CD4-positive, alpha-beta T cell treated with Interferon alpha-2 for 1 hour (primary cell): Measurements from ENCODE around the gene TOX2.
A peak's percentile ranks its signal among the peaks of the same experiment; 100 is the strongest.
"Not testable (repeated sequence)": the region's sequence is repeated elsewhere in the genome, so short reads cannot be mapped to it uniquely, and the experiment has no call there.

Experiments
- DNase-seq, 2 donors: peaks; one replicate each; pipeline ENCODE4 v3.0.0-alpha.2; 2020 to 2022

TOX2 gene

DNA sequence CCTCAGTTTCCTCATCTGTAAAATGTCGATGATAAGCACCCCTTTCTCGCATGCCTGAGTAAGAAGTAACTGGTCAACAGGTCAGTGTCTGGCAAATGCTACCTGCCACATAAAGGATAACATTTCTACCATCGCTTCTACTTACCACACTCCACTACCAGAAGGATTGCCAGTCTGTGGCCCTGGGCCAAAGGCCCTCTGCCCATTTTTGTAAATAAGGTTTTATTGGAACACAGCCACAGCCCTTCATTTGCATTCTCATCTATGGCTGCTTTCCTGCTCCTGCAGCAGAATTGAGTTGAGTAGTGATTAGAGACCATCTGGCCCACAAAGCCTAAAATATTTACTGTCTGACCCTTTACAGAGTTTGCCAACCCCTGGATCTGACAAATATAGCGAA lies 121.8 kb downstream of the TOX2 start:
- no peak for DNase-seq

DNA sequence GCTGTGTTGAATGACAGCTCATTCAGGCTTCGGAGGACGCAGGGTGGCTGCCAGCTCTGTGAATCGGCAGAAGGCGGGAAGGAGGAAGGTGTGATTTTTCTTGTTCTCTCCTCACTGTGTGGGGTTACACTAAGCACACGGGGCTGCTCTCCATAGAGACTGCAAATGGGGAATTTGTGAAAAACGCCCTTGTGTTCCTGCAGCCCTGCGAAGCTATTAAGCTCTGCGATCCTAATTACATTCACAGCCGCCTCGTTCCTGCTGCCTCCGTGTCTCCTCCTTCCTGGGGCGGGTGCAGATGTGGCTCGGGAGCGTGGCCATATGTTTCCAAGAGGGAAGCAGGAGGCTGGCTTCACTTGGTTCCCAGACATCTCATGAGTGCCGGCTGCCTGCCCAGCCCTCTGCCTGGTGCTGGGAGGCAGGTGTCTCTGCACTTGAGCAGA lies 124.0 kb downstream of the TOX2 start:
- no peak for DNase-seq

DNA sequence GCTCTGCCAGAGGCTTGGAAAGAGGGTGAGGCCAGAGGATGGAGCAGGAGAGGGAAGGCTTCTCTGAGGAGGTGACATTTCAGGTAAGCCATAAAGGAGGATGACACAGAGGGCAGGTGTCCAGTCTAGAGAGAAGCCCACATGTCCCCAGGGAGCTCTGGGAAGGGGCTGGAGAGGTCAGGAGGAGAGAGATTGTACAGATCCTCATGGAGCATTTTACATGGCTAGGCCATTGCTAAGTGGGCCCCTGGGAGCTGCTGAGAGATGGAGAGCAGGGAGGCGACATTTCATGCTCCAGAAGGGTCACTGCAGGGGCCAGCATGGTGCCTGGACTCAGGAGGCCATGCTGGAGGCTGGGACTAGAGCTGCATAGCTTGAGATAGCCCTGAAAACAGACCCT lies 124.5 kb downstream of the TOX2 start:
- no peak for DNase-seq

- DNase-seq = no peak
Observed at GRCh38 chr20:44039741-44040140, 125.1 kb downstream of the TOX2 start.

GRCh38 chr20:44040202-44040915 lies 125.7 kb downstream of the TOX2 start:
- no peak for DNase-seq

DNA sequence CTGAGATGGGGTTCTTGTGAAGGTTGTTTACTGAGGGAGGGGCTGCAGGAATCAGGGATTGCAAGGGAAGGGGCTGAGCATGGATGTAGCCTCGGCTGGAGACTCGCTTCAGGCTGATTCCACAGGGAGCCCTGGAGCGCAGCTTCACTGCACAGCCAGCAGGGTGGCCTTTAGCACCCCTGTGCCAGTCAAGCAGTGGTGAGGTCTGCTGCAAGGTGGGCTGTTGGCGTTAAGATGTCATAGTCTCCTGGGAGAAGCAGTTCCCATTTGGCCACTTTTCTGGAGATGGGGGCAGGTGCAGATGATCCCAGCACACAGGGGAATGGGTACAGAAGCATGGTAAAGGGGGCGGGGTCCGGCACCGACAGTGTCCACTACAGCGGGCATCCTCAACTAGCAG lies 126.3 kb downstream of the TOX2 start:
- DNase-seq = no peak

- not testable (repeated sequence) for DNase-seq
Observed at GRCh38 chr20:44044712-44045111, 130.1 kb downstream of the TOX2 start.

- DNase-seq = no peak
Observed at GRCh38 chr20:44050327-44050726, 135.7 kb downstream of the TOX2 start.

DNA sequence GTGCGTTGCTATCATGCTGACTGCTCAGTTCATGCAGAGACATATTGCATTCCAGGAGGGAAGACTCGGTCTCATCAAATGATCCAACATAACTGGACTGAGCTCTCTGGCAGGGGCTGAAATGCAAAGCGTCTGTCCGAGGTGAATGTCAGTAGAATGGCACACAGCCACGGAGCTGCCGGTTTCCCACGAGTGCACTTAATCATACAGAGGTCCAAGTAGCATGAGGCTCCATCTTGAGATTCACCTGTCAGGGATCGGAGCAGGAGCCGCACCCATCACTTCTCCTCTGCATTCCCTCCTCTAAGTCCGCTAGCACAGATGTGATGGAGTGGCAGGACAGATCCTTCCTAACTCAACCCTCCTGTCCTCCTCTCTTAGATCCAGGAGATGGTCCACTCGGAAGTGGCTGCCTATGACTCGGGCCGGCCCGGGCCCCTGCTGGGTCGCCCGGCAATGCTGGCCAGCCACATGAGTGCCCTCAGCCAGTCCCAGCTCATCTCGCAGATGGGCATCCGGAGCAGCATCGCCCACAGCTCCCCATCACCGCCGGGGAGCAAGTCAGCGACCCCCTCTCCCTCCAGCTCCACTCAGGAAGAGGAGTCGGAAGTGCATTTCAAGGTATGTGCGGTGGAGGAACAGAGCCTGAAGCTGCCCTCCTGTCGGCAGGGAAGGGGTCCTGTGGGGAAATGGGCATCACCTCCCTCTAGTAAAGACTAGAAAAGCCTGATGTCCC lies 136.4 kb downstream of the TOX2 start:
- no peak for DNase-seq

DNA sequence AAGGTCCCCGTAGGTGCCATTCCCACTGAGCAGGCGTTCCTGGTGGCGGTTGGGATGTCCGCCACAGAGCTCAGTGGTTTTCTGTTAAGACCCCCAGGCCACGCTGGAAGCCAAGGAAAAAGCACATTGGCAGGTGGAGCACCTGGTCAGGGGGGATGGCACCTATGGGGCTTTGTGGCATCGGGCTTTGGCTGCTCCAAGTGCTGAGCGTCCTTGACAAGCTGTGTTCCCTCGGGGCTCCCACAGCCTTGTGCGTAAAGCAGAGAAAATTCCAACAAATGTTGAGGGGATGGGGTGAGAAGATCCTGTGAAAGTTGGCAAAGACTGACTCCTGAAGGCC lies 137.0 kb downstream of the TOX2 start:
- DNase-seq = no peak

GRCh38 chr20:44052166-44052565 lies 137.5 kb downstream of the TOX2 start:
- DNase-seq = no peak

DNA sequence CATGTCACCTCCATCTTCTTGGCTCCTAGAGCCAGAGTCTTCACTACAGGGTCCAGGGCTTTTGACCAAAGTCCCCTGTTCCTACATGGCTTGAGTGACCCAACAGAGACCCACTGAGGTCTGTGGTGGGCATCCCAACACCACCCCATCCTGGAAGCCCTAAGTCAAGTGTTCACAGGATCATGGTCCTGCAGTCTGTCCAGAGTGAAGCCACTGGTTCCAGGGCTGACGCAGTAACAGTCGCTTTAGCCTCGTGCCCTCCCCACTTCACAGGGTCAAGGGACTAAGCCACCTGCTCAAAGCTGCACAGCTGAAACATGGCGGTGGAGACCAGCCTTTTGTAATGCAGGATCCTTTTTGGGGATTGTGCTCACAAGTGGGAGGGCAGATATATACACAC lies 138.4 kb downstream of the TOX2 start:
- no peak for DNase-seq

GRCh38 chr20:44054118-44054517 lies 139.5 kb downstream of the TOX2 start:
- no peak for DNase-seq

GRCh38 chr20:44054849-44055248 lies 140.2 kb downstream of the TOX2 start:
- no peak for DNase-seq

- peak; percentile 65 to 67 for DNase-seq
Observed at GRCh38 chr20:44056010-44056698, 141.5 kb downstream of the TOX2 start.

- no peak for DNase-seq
Observed at GRCh38 chr20:44057698-44058675, 143.3 kb downstream of the TOX2 start.

DNA sequence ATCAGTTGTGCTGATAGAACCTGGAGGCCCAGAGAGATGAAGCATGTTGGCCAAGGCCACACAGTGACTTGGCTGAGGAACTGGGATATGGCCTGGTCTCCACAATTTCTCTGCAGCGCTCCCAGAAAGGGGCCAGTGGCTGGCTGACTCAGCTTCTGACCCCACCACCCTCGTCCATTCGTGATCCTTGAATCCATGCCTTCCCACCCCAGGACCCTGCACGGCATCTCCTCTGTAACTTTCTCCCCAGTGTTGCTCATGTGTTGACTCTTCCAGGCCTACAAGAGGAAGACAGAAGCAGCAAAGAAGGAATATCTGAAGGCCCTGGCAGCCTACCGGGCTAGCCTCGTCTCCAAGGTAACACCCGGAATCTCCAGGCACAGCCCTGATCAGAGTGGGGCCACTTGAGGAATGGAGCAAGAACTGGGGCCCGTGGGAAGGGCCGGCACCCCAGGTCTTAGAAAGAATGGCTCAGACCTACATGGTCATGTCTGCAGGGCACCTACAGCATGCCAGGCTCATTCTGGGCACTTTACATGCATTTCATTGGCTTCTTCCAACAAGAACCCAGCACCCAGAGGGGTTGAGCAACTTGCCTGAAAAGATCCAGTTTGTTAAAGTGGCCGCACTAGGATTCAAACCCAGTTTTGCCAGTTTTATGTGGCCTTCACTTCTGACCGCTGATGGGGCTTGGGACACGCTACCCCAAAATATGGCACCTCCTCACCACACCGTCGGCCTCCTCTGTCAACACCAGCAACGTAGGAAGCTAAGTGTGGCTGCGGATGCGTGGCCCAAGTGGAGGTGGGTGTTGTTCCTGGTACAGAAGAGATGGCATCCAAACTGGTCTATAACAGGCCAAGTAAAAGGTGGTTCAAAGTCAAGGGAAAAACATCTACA lies 150.1 kb downstream of the TOX2 start:
- DNase-seq = no peak

DNA sequence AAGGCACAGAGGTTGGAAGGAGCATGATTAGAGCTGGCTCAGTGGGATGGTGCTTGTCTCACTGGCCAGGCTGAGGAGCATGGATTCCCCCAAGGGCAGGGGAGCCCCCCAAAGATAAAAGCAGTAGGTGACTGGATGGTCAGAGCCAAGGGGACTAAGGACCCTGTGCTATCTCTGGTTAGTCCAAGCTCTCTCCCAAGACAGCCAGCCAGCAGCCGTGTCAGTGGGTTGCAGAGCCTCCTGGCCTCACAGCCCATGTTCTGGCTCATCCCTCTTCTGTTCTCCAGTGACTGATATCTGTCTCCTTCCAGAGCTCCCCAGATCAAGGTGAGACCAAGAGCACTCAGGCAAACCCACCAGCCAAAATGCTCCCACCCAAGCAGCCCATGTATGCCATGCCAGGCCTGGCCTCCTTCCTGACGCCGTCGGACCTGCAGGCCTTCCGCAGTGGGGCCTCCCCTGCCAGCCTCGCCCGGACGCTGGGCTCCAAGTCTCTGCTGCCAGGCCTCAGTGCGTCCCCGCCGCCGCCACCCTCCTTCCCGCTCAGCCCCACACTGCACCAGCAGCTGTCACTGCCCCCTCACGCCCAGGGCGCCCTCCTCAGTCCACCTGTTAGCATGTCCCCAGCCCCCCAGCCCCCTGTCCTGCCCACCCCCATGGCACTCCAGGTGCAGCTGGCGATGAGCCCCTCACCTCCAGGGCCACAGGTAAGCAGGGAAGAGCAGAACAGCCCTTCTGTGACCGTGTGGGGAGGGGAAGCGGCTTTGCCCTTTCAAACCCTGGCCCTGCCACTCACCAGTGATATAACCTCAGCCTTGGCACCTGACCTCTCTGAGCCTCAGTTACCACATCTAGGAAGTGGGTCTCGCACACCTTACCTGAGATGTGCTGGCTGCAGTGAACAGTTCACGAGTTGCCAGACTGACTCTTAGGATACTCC lies 151.0 kb downstream of the TOX2 start:
- DNase-seq = no peak

DNA sequence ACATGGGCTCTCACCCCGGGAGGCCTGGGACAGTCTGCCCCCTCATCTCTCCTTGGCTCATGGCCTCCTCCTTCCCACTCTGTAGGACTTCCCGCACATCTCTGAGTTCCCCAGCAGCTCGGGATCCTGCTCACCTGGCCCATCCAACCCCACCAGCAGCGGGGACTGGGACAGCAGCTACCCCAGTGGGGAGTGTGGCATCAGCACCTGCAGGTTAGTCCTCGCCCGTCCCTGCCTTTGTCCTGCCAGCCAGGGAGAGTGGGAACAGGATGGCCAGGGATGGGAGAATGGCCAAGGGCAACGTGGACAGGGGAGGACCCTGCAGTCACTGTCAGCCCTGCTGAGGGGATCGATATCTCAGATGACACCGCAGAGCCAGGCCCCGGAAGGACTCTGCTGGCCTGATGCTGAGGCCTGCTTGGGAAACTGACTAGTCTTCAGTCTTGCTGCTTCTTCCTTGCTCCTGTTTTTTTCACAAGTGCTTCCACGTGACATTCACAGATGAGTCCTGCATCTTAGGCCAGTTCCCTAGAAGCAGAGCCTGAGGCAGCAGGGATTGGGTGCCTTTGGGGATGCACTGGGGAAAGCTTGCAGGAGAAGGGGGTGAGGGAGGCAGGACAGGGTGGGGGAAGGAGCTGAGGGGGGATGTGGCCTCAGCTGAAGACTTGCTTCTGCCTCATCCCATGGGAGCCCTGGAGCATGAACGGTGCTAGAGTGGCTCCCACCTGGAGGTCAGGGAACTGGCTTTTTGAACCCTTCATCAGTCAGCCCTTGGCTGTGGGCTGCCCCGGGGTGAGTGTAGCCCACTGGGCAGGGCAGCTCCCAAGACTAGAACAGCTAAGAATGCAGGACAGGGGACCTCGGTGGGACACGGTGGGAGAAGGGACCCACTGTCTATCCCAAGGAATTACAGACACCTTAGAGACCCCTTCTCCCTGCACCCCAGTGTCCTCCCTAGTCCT lies 152.3 kb downstream of the TOX2 start:
- no peak for DNase-seq
